NCI-H2029 treated with DMSO at 0.1 percent for 48 hours (cell line): Measurements from ENCODE around the gene P2RX1.
"Not testable (repeated sequence)": the region's sequence is repeated elsewhere in the genome, so short reads cannot be mapped to it uniquely, and the experiment has no call there.

Source experiments
- DNase-seq: peaks from one replicate; lab custom pipeline; 2025; lab: John Stamatoyannopoulos, UW

P2RX1 gene

GRCh38 chr17:3857261-3858105 is 58.8 kb downstream of the P2RX1 start:
- no peak for DNase-seq

- not testable (repeated sequence) for DNase-seq
These were observed 62.1 kb downstream of the P2RX1 start for GRCh38 chr17:3854204-3854603.

GRCh38 chr17:3852561-3852960 is 63.7 kb downstream of the P2RX1 start:
- DNase-seq: no peak

- DNase-seq: no peak
These were observed 64.7 kb downstream of the P2RX1 start for GRCh38 chr17:3851461-3852100.

GRCh38 chr17:3848229-3848835 is 67.9 kb downstream of the P2RX1 start:
- no peak for DNase-seq

- DNase-seq: no peak
These were observed 69.0 kb downstream of the P2RX1 start for GRCh38 chr17:3847165-3847670.
